Type B pancreatic cell (in vitro differentiated cells): ENCODE measurements around the gene C6. TPM values are rescaled to one million over a fixed set of nuclear protein-coding genes. Genes with fewer than 3 reads are reported as not detected.

ENCODE experiments used
- DNase-seq: peaks from one replicate; pipeline ENCODE4 v3.0.0; 2021; ENCODE audit warnings: mixed read lengths; ENCODE audit not compliant: unreplicated experiment; ENCODE audit errors: extremely low spot score
- H3K27ac Mint-ChIP-seq: 2 replicates; pipeline ENCODE4 v1.8.0; 2021; ENCODE audit warnings: mild to moderate bottlenecking, mixed read lengths
- H3K27me3 Mint-ChIP-seq: 2 replicates; pipeline ENCODE4 v1.8.0; 2021; ENCODE audit warnings: mixed read lengths
- H3K36me3 Mint-ChIP-seq: 2 replicates; pipeline ENCODE4 v1.8.0; 2021; ENCODE audit warnings: mixed read lengths
- H3K4me1 Mint-ChIP-seq: one replicate; pipeline ENCODE4 v1.8.0; 2021; ENCODE audit warnings: mixed read lengths; ENCODE audit not compliant: unreplicated experiment
- H3K4me3 Mint-ChIP-seq: 2 replicates; pipeline ENCODE4 v1.8.0; 2021; ENCODE audit warnings: mild to moderate bottlenecking, mixed read lengths
- H3K9me3 Mint-ChIP-seq: 2 replicates; pipeline ENCODE4 v1.8.0; 2021; ENCODE audit warnings: mixed read lengths
- total RNA-seq: library from RNA; stranded (reverse); gene quantifications from 2 replicates; pipeline ENCODE4 v1.2.1, GENCODE V29; 2021; ENCODE audit warnings: low replicate concordance
- TF ChIP-seq, protein P1 (sequence below): fragments of 200-600 bp; sonication (generic); conservative IDR thresholded peaks from 2 replicates; pipeline ENCODE4 v1.5.0; 2021; ENCODE audit warnings: antibody characterized with exemption, mild to moderate bottlenecking

The C6 gene
- total RNA-seq, 1 donor from 2014 or later = 2.3 TPM

DNA sequence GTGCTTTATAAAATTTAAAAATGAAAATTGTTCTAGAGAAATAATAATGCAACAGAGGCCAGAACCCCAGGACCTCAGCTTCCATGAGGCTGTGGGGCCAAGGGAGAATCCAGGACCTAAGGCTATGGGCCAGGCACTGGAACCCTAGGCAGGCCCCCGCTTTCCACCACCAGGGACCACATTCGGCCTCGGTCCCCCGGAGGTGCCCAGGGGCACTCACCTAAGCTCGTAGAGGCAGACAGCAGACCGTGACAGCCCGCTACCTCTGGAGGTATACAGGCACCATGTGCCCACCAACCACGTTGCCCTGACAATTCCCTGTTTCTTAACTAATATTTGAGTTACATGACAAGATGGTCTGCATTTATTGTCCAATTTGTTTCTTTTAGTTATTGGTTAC is 92.7 kb downstream of the C6 start:
- no peaks in the 10 kb centered on the region for H3K36me3 Mint-ChIP-seq
- no peaks in the 10 kb centered on the region for H3K4me1 Mint-ChIP-seq
- no peak overlapping the region for H3K4me3 Mint-ChIP-seq
- no peak for DNase-seq
- TF ChIP-seq, protein P1, sequence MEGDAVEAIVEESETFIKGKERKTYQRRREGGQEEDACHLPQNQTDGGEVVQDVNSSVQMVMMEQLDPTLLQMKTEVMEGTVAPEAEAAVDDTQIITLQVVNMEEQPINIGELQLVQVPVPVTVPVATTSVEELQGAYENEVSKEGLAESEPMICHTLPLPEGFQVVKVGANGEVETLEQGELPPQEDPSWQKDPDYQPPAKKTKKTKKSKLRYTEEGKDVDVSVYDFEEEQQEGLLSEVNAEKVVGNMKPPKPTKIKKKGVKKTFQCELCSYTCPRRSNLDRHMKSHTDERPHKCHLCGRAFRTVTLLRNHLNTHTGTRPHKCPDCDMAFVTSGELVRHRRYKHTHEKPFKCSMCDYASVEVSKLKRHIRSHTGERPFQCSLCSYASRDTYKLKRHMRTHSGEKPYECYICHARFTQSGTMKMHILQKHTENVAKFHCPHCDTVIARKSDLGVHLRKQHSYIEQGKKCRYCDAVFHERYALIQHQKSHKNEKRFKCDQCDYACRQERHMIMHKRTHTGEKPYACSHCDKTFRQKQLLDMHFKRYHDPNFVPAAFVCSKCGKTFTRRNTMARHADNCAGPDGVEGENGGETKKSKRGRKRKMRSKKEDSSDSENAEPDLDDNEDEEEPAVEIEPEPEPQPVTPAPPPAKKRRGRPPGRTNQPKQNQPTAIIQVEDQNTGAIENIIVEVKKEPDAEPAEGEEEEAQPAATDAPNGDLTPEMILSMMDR = no peak
- no peak overlapping the region for H3K27ac Mint-ChIP-seq
- no peaks in the 10 kb centered on the region for H3K9me3 Mint-ChIP-seq
- no peaks in the 10 kb centered on the region for H3K27me3 Mint-ChIP-seq

DNA sequence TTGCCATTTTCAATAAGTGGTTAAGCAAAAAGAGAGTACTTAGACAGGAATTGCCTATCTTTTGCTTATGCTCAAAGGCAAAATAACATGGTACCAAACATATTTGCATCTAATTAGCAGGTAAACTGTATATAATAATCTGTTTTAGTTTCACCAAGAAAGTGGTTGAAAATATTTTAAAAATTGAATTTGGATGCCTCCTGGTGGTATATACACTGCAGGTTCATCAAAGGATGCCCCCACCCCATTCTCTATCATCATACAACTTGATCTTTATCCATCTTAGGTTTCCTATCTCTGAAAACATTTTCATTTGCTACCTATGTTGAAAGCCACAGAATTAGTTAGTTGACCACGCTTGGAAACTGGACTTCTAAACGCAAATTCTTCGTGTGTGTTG is 95.2 kb downstream of the C6 start:
- TF ChIP-seq, protein P1 = peak; percentile 17
- no peak overlapping the region for H3K4me3 Mint-ChIP-seq
- no peak overlapping the region for H3K27ac Mint-ChIP-seq
- no peaks in the 10 kb centered on the region for H3K27me3 Mint-ChIP-seq
- no peaks in the 10 kb centered on the region for H3K4me1 Mint-ChIP-seq
- no peaks in the 10 kb centered on the region for H3K36me3 Mint-ChIP-seq
- no peak for DNase-seq
- H3K9me3 Mint-ChIP-seq = no peaks in the 10 kb centered on the region

DNA sequence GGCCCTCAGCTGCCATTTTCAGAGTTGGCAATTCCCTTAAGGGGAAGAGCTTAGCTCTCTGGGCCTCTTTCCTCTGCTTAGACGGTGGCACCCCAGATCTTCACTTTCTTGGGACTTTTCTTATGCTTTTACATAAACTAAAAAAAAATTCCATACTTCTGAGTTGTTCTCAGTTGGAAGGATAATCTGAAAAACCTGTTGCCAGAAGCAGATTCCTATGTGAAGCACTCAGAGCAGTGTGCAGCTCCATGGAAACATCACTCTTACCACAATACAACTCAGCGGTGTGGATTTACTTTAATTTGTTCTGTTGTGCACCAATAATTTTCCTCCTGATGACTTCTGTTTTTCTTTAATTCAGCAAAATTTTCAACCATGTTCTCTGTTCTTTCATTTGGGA is 98.1 kb downstream of the C6 start:
- no peaks in the 10 kb centered on the region for H3K9me3 Mint-ChIP-seq
- no peaks in the 10 kb centered on the region for H3K36me3 Mint-ChIP-seq
- H3K4me1 Mint-ChIP-seq = no peaks in the 10 kb centered on the region
- TF ChIP-seq, protein P1 = no peak
- no peaks in the 10 kb centered on the region for H3K27me3 Mint-ChIP-seq
- DNase-seq = no peak
- peak overlapping the region; percentile 24 for H3K4me3 Mint-ChIP-seq
- H3K27ac Mint-ChIP-seq = no peak overlapping the region

DNA sequence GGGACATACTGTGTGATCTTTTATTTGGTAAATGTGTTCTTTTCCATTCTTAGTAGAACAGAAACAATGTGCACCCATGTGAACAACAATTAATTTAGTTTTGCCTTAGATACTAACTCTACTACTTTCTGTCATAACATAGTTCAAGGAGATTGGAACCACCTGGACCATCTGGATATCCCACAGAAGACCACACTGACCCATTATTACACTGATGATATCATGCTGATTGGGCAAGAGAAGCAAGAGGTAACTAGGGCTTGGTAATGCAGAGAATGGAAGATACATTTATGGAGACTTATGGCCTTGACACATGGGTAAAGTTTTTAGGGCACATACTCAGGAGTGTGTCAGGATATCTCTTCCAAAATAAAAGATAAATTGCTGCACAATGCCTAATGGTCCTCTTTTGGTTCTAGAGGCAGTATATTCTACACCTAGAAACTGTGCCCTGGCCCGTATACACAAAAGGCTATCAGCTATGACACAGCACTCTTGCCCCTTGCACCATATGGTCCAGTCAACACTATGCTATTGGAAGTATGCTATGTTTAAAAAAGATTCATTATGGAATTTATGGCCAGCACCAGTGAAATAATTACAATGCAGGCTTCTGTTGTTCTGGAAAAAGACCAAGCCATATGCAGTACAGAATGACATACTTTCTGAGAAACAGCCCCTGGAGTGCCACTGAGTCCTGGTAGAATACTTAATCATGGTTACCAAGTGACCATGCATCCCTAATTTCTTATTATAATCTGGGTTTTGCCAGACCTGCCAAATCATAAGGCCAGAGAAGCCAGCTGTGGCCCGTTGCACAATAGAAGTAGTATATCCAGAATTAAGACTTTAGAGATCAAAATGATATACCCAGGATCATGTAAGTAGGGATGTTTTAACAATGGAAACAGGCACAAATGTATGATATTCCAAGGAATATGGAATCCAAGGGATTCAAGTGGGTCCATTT is 100.6 kb downstream of the C6 start:
- H3K9me3 Mint-ChIP-seq = no peaks in the 10 kb centered on the region
- no peaks in the 10 kb centered on the region for H3K27me3 Mint-ChIP-seq
- no peak overlapping the region for H3K27ac Mint-ChIP-seq
- no peaks in the 10 kb centered on the region for H3K36me3 Mint-ChIP-seq
- H3K4me3 Mint-ChIP-seq = no peak overlapping the region
- DNase-seq = no peak
- TF ChIP-seq, protein P1 = no peak
- no peaks in the 10 kb centered on the region for H3K4me1 Mint-ChIP-seq

DNA sequence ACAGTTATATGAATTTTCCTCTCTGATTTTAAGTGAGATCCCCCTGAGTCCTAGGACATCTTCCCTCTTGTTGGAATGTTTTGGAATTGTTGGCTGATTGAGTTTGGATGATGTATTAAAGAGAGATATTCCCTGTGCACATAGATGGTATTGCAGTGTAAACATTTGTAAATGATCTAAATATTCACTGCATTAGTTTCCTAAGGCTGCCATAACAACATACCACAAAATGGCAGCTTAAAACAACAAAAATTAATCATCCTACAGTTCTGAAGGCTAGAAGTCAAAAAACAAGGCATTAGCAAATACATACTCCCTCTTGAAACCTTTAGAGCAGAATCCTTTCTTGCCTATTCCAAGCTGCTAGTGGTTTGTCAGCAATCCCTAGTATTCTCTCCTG is 104.1 kb downstream of the C6 start:
- no peaks in the 10 kb centered on the region for H3K27me3 Mint-ChIP-seq
- no peaks in the 10 kb centered on the region for H3K36me3 Mint-ChIP-seq
- TF ChIP-seq, protein P1 = no peak
- DNase-seq = no peak
- no peaks in the 10 kb centered on the region for H3K9me3 Mint-ChIP-seq
- H3K4me3 Mint-ChIP-seq = no peak overlapping the region
- no peak overlapping the region for H3K27ac Mint-ChIP-seq
- H3K4me1 Mint-ChIP-seq = no peaks in the 10 kb centered on the region
